ENCODE results near the gene SLC30A1. TPM values are rescaled to one million over a fixed set of nuclear protein-coding genes. Genes with fewer than 3 reads are reported as not detected.

The SLC30A1 gene
- total RNA-seq, 1 donor, result 41.9 TPM

GRCh38 chr1:211559222-211560010 is 19.5 kb downstream of the SLC30A1 start:
- H3K4me3 ChIP-seq (ENCODE audit: low read depth, low read length), result no peak overlapping the region
- DNase-seq (ENCODE audit: low read depth), result no peak
- TF ChIP-seq CTCF (IDR thresholded peaks at IDR 0.05; ENCODE audit: insufficient read depth, low read depth, low read length), result no peak

- no peak for DNase-seq (ENCODE audit: low read depth)
- TF ChIP-seq CTCF (IDR thresholded peaks at IDR 0.05; ENCODE audit: insufficient read depth, low read depth, low read length), result no peak
- no peak overlapping the region for H3K4me3 ChIP-seq (ENCODE audit: low read depth, low read length)
These were observed 20.9 kb downstream of the SLC30A1 start for GRCh38 chr1:211557894-211558625.

- no peak for DNase-seq (ENCODE audit: low read depth)
- no peak overlapping the region for H3K4me3 ChIP-seq (ENCODE audit: low read depth, low read length)
- no peak for TF ChIP-seq CTCF (IDR thresholded peaks at IDR 0.05; ENCODE audit: insufficient read depth, low read depth, low read length)
These were observed 25.4 kb downstream of the SLC30A1 start for GRCh38 chr1:211553549-211553948.

GRCh38 chr1:211551638-211552460 is 27.1 kb downstream of the SLC30A1 start:
- peak; percentile 74 for DNase-seq (ENCODE audit: low read depth)
- no peak overlapping the region for H3K4me3 ChIP-seq (ENCODE audit: low read depth, low read length)
- TF ChIP-seq CTCF (IDR thresholded peaks at IDR 0.05; ENCODE audit: insufficient read depth, low read depth, low read length), result no peak

GRCh38 chr1:211549092-211549711 is 29.8 kb downstream of the SLC30A1 start:
- TF ChIP-seq CTCF (IDR thresholded peaks at IDR 0.05; ENCODE audit: insufficient read depth, low read depth, low read length), result no peak
- H3K4me3 ChIP-seq (ENCODE audit: low read depth, low read length), result no peak overlapping the region
- DNase-seq (ENCODE audit: low read depth), result no peak

- no peak for TF ChIP-seq CTCF (IDR thresholded peaks at IDR 0.05; ENCODE audit: insufficient read depth, low read depth, low read length)
- no peak for DNase-seq (ENCODE audit: low read depth)
These were observed 30.5 kb downstream of the SLC30A1 start for GRCh38 chr1:211548321-211549091.

More at GRCh38 chr1:211548321-211549091, 30.5 kb downstream of the SLC30A1 start:
- no peak overlapping the region for H3K4me3 ChIP-seq (ENCODE audit: low read depth, low read length)

Data from fibroblast of villous mesenchyme (primary cell).